PC-3 (cell line): ENCODE results near the gene GGNBP2. TPM values are rescaled to one million over a fixed set of nuclear protein-coding genes. Genes with fewer than 3 reads are reported as not detected.

Experiments
- ATAC-seq: fragments of 200-7000 bp; cut with Tn5 transposase; 2 replicates; pipeline ENCODE4 v1.9.1; 2020; ENCODE audit warnings: mild to moderate bottlenecking, moderate library complexity
- BruUV-seq: library from RNA; stranded (reverse); fragments of 400-500 nt; replicated peaks from 2 replicates; lab custom pipeline; 2021; lab: Mats Ljungman, UMichigan
- CTCF ChIA-PET: fragments of 300-600 bp; sonication (Branson Sonifier 250); formaldehyde crosslinking; loops from one replicate; lab custom pipeline; 2022; ENCODE audit warnings: antibody characterized with exemption; lab: Charles Lee
- POLR2A ChIA-PET: fragments of 300-600 bp; sonication (Branson Sonifier 250); formaldehyde crosslinking; loops from one replicate; lab custom pipeline; 2022; ENCODE audit warnings: antibody characterized with exemption; ENCODE audit not compliant: unreplicated experiment; lab: Charles Lee
- DNase-seq: peaks from one replicate; pipeline ENCODE4 v3.0.0-alpha.2; 2015
- H2AFZ ChIP-seq: fragments of 300-600 bp; sonication (generic); 2 replicates; pipeline ENCODE4 v1.6.0; 2016; ENCODE audit warnings: antibody characterized with exemption, low read length
- H3F3A ChIP-seq: fragments of 300-600 bp; sonication (generic); one replicate; pipeline ENCODE4 v1.6.0; 2017; ENCODE audit warnings: antibody characterized with exemption, low read length, control low read depth, mild to moderate bottlenecking; ENCODE audit not compliant: unreplicated experiment
- H3K27ac ChIP-seq: fragments of 300-600 bp; sonication (generic); 2 replicates; pipeline ENCODE4 v1.5.1; 2016; ENCODE audit warnings: mild to moderate bottlenecking, low read length
- H3K27me3 ChIP-seq: fragments of 300-600 bp; sonication (generic); 2 replicates; pipeline ENCODE4 v1.6.1; 2016; ENCODE audit warnings: low read length, mixed read lengths
- H3K36me3 ChIP-seq: fragments of 300-600 bp; sonication (generic); 2 replicates; pipeline ENCODE4 v1.6.1; 2016; ENCODE audit warnings: low read depth, mixed run types, low read length, mixed read lengths
- H3K4me1 ChIP-seq: fragments of 300-600 bp; sonication (generic); 2 replicates; pipeline ENCODE4 v1.5.1; 2016; ENCODE audit warnings: low read length; ENCODE audit not compliant: insufficient read depth
- H3K4me2 ChIP-seq: fragments of 300-600 bp; sonication (generic); 2 replicates; pipeline ENCODE4 v1.6.0; 2016; ENCODE audit warnings: low read length
- H3K4me3 ChIP-seq: fragments of 300-600 bp; sonication (generic); 2 replicates; pipeline ENCODE4 v1.5.1; 2016; ENCODE audit warnings: mild to moderate bottlenecking, low read length, mixed read lengths
- H3K79me2 ChIP-seq: fragments of 300-600 bp; sonication (generic); 2 replicates; pipeline ENCODE4 v1.6.1; 2017; ENCODE audit warnings: low read length, mixed read lengths
- H3K9ac ChIP-seq: fragments of 300-600 bp; sonication (generic); 2 replicates; pipeline ENCODE4 v1.6.0; 2016; ENCODE audit warnings: mild to moderate bottlenecking, low read length
- H3K9me2 ChIP-seq: fragments of 300-600 bp; sonication (generic); replicated peaks from 2 replicates; pipeline ENCODE4 v1.6.1; 2016; ENCODE audit warnings: mixed run types, low read length, mixed read lengths
- H3K9me3 ChIP-seq: fragments of 300-600 bp; sonication (generic); 2 replicates; pipeline ENCODE4 v1.6.1; 2016; ENCODE audit warnings: low read length, mixed read lengths
- H4K20me1 ChIP-seq: fragments of 300-600 bp; sonication (generic); 2 replicates; pipeline ENCODE4 v1.6.1; 2016; ENCODE audit warnings: low read length, mixed read lengths
- EZH2 ChIP-seq: fragments of 300-600 bp; sonication (generic); IDR thresholded peaks from one replicate; pipeline ENCODE4 v1.6.1; 2017; ENCODE audit warnings: antibody characterized with exemption, mild to moderate bottlenecking, low read length; ENCODE audit not compliant: unreplicated experiment
- EZH2phosphoT487 ChIP-seq: fragments of 300-600 bp; sonication (generic); IDR thresholded peaks from 2 replicates; pipeline ENCODE4 v1.6.1; 2018; ENCODE audit warnings: mild to moderate bottlenecking, antibody characterized with exemption, low read length, borderline replicate concordance
- intact Hi-C: fragments of 100-400 bp; cut with micrococcal nuclease; formaldehyde crosslinking; loops from 2 replicates; pipeline ENCODE4 v1.9.0; 2023
- total RNA-seq: library from RNA; depleted of rRNA; stranded (reverse); fragments of >200 nt; gene quantifications from 2 replicates; pipeline ENCODE4 v1.2.3, GENCODE V29; 2014; rRNA removed
- TF ChIP-seq, protein P1 (sequence below): fragments of 300-600 bp; sonication (generic); conservative IDR thresholded peaks from 2 replicates; pipeline ENCODE4 v1.5.1; 2017; ENCODE audit warnings: antibody characterized with exemption, low read depth, mild to moderate bottlenecking, low read length

GGNBP2 gene
- total RNA-seq, 1 experiment from 2014 or later: 33.0 TPM

DNA sequence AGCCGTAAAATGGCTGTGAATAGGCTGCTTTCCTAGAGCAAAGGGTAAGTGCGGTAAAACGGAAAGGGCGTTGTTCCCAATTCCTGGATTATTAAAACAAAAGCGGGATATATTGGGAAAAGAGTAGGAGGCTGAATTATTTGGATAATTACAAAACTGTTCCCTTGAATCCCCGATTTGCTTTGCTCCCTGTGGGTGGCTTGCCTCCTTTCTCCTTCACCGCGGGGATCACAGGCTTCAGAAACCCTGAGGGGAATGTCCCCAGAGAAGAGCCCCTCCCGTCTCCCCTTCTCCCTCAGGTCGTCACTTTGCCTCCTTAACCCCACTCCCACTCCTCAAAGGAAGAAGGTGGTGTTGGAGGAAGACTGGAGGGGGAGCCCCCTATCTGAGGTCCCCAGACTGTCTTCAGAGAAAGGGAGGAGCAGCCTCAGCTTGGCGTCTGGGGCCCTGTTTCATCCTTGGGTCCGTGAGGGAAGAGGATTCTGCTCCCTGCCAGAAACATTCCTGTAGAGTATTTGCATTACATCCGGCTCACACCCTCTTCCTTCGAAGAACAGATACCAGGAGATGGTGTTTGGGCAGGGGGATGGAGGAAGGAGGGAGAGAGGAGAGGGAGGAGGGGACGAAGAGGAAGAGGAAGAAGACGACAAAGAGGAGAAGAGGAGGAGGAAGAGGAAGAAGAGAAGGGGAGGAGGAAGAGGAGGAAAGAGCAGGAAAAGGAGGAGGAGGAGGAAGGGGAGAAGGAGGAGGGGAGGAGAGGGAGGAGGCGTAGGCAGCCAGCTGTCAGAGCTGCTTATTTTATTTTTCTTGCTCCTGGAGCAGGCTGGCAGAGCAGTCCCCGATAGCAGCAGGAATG is 88.4 kb downstream of the GGNBP2 start:
- H4K20me1 ChIP-seq: no peaks in the 10 kb centered on the region
- BruUV-seq: no TSS peak
- H3F3A ChIP-seq: no peaks in the 10 kb centered on the region
- no peaks in the 10 kb centered on the region for H3K27me3 ChIP-seq
- H3K79me2 ChIP-seq: no peaks in the 10 kb centered on the region
- no peak for ATAC-seq
- no peak overlapping the region for H3K4me2 ChIP-seq
- H3K27ac ChIP-seq: no peak overlapping the region
- intact Hi-C loops: no loop called here
- H3K36me3 ChIP-seq: no peaks in the 10 kb centered on the region
- no peaks in the 10 kb centered on the region for H3K9me3 ChIP-seq
- POLR2A ChIA-PET: no interaction called here
- CTCF ChIA-PET: no interaction called here
- TF ChIP-seq EZH2 (no peak), EZH2phosphoT487 (no peak)
- TF ChIP-seq, protein P1, sequence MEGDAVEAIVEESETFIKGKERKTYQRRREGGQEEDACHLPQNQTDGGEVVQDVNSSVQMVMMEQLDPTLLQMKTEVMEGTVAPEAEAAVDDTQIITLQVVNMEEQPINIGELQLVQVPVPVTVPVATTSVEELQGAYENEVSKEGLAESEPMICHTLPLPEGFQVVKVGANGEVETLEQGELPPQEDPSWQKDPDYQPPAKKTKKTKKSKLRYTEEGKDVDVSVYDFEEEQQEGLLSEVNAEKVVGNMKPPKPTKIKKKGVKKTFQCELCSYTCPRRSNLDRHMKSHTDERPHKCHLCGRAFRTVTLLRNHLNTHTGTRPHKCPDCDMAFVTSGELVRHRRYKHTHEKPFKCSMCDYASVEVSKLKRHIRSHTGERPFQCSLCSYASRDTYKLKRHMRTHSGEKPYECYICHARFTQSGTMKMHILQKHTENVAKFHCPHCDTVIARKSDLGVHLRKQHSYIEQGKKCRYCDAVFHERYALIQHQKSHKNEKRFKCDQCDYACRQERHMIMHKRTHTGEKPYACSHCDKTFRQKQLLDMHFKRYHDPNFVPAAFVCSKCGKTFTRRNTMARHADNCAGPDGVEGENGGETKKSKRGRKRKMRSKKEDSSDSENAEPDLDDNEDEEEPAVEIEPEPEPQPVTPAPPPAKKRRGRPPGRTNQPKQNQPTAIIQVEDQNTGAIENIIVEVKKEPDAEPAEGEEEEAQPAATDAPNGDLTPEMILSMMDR: no peak
- no peak for DNase-seq
- H3K9ac ChIP-seq: no peak overlapping the region
- no peaks in the 10 kb centered on the region for H3K9me2 ChIP-seq
- no peaks in the 10 kb centered on the region for H3K4me1 ChIP-seq
- H2AFZ ChIP-seq: no peak overlapping the region
- no peak overlapping the region for H3K4me3 ChIP-seq

Other genes with a start within 250 kb of the GGNBP2 start
- not detected in 2 replicates for gene TBC1D3G, start 221.0 kb upstream of the GGNBP2 start, total RNA-seq
- not detected in 2 replicates for gene TBC1D3H, start 156.5 kb upstream of the GGNBP2 start, total RNA-seq
- gene ZNHIT3, start 58.2 kb upstream of the GGNBP2 start, total RNA-seq: 27.5 and 37.9 TPM in 2 replicates
- gene MYO19, start 10.1 kb upstream of the GGNBP2 start, total RNA-seq: 128 and 143 TPM in 2 replicates
- 8.0 and 11.1 TPM in 2 replicates for gene PIGW, start 9.9 kb upstream of the GGNBP2 start, total RNA-seq
- 11.8 and 14.8 TPM in 2 replicates for gene DHRS11, start 47.0 kb downstream of the GGNBP2 start, total RNA-seq
- gene MRM1, start 56.7 kb downstream of the GGNBP2 start, total RNA-seq: 8.8 and 9.2 TPM in 2 replicates